Adrenal gland (tissue), 12 donors: ENCODE data around the gene DNM1. TPM values are rescaled to one million over a fixed set of nuclear protein-coding genes. Genes with fewer than 3 reads are reported as not detected.

Experiments
- DNase-seq, 7 donors: peaks; one replicate each; pipeline ENCODE4 v3.0.0-alpha.2; 2019 to 2020
- H3K27ac ChIP-seq, 5 donors: fragments of 200-600 bp; sonication (generic) in 4 of 5; 1 replicate in 3 of 5; 2 replicates in 2 of 5; pipeline versions ENCODE4 v1.5.1 to v1.8.0; 2016 to 2020; ENCODE audit warnings: mild to moderate bottlenecking in 1 of 5
- H3K27me3 ChIP-seq: fragments of 200-600 bp; 2 replicates; pipeline ENCODE4 v1.8.0; 2021
- H3K36me3 ChIP-seq, 2 donors: fragments of 200-600 bp; replicated peaks in 1 of 2; 1 replicate in 1 of 2; 2 replicates in 1 of 2; pipeline versions ENCODE4 v1.5.1 to v1.8.0; 2018 to 2022
- H3K4me1 ChIP-seq, 2 donors: fragments of 200-600 bp; replicated peaks in 1 of 2; 1 replicate in 1 of 2; 2 replicates in 1 of 2; pipeline versions ENCODE4 v1.5.1 to v1.8.0; 2018 to 2021
- H3K4me3 ChIP-seq, 4 donors: fragments of 200-600 bp; sonication (generic) in 3 of 4; one replicate each; pipeline ENCODE4 v1.5.1; 2016 to 2018
- H3K9me3 ChIP-seq, 3 donors: fragments of 200-600 bp; sonication (generic) in 1 of 3; replicated peaks in 1 of 3; 1 replicate in 2 of 3; 2 replicates in 1 of 3; pipeline versions ENCODE4 v1.5.1 to v1.8.0; 2016 to 2021
- POLR2A ChIP-seq, 2 donors: fragments of 450-650 bp; IDR thresholded peaks; one replicate each; pipeline ENCODE4 v1.6.1; 2017; ENCODE audit warnings: antibody characterized with exemption in 2 of 2, mild to moderate bottlenecking in 2 of 2, moderate library complexity in 1 of 2
- WGBS, 4 donors: extraction: QIAGEN DNeasy Blood & Tissue Kit in 2 of 4; methylation state at CpG; one replicate each; pipeline versions ENCODE4 v1.1.5 to v1.1.7; 2013 to 2017; 5-methylcytosine and 5-hydroxymethylcytosine counted together
- intact Hi-C, 2 donors: fragments of 100-400 bp; cut with DNase I; formaldehyde crosslinking; loops; one replicate each; pipeline versions ENCODE4 v1.14.1 to v1.15.0; 2022 to 2023
- polyA plus RNA-seq, 3 donors: library from polyadenylated mRNA; stranded (reverse); fragments of 200-250 nt in 2 of 3; fragments of 350-450 nt in 1 of 3; fragmentation: Illumina TruSeq in 1 of 3; extraction: RNeasy Lipid Tissue Mini Kit (QIAGEN cat#74804) in 1 of 3; gene quantifications; one replicate each; pipeline ENCODE4 v1.2.3, GENCODE V29; 2013 to 2014
- total RNA-seq, 9 donors: library from RNA; depleted of rRNA in 4 of 9; stranded (reverse); fragments of >200 nt in 4 of 9; fragments of 120-200 nt in 1 of 9; fragmentation: NEBNext Ultra II Directional in 1 of 9; extraction: Animal tissue kit (Norgen Biotek cat#: 25700) in 1 of 9; gene quantifications; one replicate each; pipeline versions ENCODE4 v1.1.0 to v1.2.4, GENCODE V29; 2013 to 2023
- TF ChIP-seq, protein P1 (sequence below), 6 experiments: fragments of 450-650 bp in 4 of 6; fragments of 200-600 bp in 2 of 6; sonication (generic) in 1 of 6; IDR thresholded peaks; 1 replicate in 5 of 6; 2 replicates in 1 of 6; pipeline versions ENCODE4 v1.5.1 to v1.8.0; 2016 to 2021; ENCODE audit warnings: antibody characterized with exemption in 6 of 6, mild to moderate bottlenecking in 2 of 6, moderate library complexity in 1 of 6
- donor health status: healthy with polysubstance abuse.
- donor health status: Bipolar disorder and iron deficiency.
- donor health status: DM: yes; HTN: yes; CAD: no.
- donor health status: DM: no; HTN: no; CAD: no.
- donor health status: DM: no; HTN: no; CAD: no.
- donor health status: DM: yes; HTN: yes; CAD: no.

Gene DNM1
- total and polyA plus RNA-seq, 12 donors = 2.4 to 44.3 (median 12.2) TPM

DNA sequence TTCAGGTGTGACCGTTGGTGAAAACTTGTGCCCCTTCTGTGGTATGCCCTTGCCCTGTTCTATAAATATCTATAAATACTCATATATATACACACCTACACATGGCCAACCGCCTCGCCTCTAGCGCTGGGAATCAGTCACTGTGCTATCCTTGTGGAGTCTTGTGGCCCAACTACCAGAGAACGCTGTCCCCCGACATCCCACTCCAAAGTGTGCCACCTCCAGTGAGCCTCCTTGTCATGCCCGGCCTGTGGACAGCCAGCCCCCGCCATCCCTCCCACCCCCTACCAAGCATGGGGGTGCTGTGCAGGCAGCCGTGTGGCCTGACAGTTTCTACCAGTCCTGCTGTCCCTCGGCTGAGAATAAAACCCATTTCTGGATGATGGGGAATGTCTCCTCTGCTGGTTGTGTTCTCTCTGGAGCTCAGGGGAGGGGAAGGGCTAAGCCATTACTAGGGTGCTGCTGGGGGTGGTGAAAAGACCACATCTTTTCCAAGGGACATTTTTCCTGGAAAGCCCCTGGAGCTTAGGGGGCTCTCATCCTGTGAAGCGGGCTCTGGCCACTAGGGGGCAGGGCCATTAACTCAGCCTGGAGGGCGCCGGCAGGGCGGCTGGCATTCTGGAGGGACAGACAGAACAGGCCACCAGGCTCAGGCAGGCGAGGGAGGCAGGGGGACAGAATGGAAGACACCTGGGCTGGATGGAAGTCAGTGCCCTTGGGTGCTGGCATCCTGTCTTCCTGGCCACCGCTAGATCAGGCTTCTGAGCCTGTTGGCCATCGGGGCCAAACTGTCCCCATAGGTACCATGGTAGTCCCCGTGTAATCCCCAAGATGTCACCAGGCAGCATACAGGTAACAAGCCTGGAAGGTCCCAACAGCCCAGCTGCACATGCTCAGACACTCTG, 51.9 kb downstream of the DNM1 start:
- peaks cover 7 to 13% of the 10 kb centered on the region in 2 donors for H3K4me1 ChIP-seq
- no peak overlapping the region for H3K4me3 ChIP-seq
- intact Hi-C loops = no loop called here
- H3K9me3 ChIP-seq = no peaks in the 10 kb centered on the region
- no peaks in the 10 kb centered on the region for H3K27me3 ChIP-seq
- no peak overlapping the region for H3K27ac ChIP-seq
- no peak for TF ChIP-seq POLR2A (IDR thresholded peaks at IDR 0.05)
- TF ChIP-seq, protein P1, sequence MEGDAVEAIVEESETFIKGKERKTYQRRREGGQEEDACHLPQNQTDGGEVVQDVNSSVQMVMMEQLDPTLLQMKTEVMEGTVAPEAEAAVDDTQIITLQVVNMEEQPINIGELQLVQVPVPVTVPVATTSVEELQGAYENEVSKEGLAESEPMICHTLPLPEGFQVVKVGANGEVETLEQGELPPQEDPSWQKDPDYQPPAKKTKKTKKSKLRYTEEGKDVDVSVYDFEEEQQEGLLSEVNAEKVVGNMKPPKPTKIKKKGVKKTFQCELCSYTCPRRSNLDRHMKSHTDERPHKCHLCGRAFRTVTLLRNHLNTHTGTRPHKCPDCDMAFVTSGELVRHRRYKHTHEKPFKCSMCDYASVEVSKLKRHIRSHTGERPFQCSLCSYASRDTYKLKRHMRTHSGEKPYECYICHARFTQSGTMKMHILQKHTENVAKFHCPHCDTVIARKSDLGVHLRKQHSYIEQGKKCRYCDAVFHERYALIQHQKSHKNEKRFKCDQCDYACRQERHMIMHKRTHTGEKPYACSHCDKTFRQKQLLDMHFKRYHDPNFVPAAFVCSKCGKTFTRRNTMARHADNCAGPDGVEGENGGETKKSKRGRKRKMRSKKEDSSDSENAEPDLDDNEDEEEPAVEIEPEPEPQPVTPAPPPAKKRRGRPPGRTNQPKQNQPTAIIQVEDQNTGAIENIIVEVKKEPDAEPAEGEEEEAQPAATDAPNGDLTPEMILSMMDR (IDR thresholded peaks at IDR 0.05) = peak; percentile 51 to 78 (median 72)
- peaks cover 0 to 41% of the 10 kb centered on the region in 2 donors for H3K36me3 ChIP-seq
- 64 to 79% (median 68%) methylated on average over 11 to 18 of the region's 18 CpGs for WGBS, 4 donors
- peak; percentile 55 to 79 (median 68) for DNase-seq

DNA sequence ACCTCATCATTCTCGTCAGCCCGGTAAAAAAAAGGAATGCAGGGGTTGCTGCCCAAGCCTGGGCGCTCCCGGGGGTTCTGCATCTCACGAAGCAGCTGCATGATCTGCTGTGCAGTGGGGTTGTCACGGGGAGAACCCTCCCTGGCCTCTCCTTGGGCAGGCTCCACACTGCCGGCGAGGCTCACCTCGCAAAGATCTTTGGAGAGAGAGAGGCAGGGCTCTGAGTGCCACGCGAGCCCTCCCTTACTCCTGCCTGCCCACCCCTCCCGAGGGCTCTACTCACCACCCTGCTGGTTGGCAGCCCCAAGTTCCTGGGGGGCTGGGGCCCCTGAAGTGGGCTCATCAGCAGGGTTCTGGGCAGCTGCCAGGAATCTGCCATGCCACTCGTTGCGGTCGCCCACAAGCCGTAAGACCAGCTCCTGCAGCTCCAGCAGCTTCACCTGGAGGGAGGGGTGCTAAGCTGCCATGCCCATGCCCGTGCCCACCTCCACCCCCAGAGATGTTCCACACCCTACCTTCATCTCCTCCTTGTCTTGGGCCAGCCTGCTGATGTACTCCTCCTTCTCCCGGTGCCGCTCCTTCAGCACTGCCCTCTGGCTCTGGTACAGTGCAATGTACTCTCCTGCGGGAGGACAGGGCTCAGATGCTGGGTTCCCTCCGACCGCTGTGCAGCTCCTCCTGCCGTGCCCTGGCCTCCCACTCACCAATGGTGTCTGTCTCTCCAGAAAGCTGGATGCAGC, 54.1 kb downstream of the DNM1 start:
- H3K4me3 ChIP-seq = no peak overlapping the region
- H3K27me3 ChIP-seq = no peaks in the 10 kb centered on the region
- intact Hi-C loops = no loop called here
- no peak overlapping the region for H3K27ac ChIP-seq
- peaks cover 0 to 63% of the 10 kb centered on the region in 2 donors for H3K36me3 ChIP-seq
- no peak for DNase-seq
- H3K4me1 ChIP-seq = peaks cover 0 to 4% of the 10 kb centered on the region in 2 donors
- H3K9me3 ChIP-seq = no peaks in the 10 kb centered on the region
- TF ChIP-seq, protein P1 (IDR thresholded peaks at IDR 0.05) = no peak
- TF ChIP-seq POLR2A (IDR thresholded peaks at IDR 0.05) = no peak
- 87 to 97% (median 90%) methylated on average over 12 to 23 of the region's 23 CpGs for WGBS, 4 donors

DNA sequence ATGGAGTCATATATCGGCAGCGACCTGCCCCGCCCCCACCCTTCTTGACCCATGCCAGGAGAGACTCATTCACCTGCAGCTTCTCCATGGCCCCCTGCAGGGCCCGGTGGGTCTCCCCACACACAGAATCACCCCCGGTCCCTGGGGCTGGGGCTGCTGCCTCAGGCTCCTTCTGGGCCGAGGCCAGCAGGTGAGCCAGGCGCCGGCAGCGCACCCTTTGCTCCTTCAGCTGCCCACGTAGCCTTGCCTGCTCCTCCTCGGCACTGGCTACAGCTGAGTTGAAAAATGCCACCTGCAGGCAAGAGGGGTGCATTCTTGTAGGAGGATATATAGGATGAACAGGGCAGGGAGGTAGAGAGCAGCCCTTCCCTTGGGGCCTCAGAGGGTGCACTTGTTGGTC, 54.7 kb downstream of the DNM1 start:
- WGBS, 4 donors = 91 to 100% (median 93%) methylated on average over 2 to 11 of the region's 11 CpGs
- DNase-seq = no peak
- no peaks in the 10 kb centered on the region for H3K27me3 ChIP-seq
- H3K27ac ChIP-seq = no peak overlapping the region
- no peaks in the 10 kb centered on the region for H3K9me3 ChIP-seq
- no peak for TF ChIP-seq POLR2A (IDR thresholded peaks at IDR 0.05)
- TF ChIP-seq, protein P1 (IDR thresholded peaks at IDR 0.05) = no peak
- H3K4me3 ChIP-seq = no peak overlapping the region
- peaks cover 0 to 69% of the 10 kb centered on the region in 2 donors for H3K36me3 ChIP-seq
- H3K4me1 ChIP-seq = peaks cover 0 to 4% of the 10 kb centered on the region in 2 donors
- intact Hi-C loops = no loop called here

DNA sequence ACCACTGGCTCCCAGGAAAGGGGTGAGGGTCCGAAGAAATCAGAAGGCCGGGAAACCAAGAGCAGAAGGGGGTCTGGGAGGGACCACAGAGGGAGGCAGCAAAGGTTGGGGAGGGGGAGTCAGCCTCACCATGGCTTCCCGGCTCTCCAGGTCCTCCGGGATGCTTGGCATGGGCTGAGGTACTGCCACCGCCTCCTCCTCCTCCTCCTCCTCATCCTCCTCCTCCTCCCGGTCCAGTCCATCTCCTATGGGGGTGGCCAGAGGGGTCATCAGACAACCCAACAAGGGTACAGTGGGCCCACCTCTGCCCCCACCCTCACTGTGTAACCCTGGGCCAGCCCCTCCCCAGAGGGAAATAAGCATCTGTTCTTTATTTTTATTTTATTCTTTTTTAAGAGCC, 55.1 kb downstream of the DNM1 start:
- peaks cover 0 to 72% of the 10 kb centered on the region in 2 donors for H3K36me3 ChIP-seq
- no peaks in the 10 kb centered on the region for H3K27me3 ChIP-seq
- WGBS, 4 donors = 91 to 98% (median 95%) methylated on average over 5 to 6 of the region's 6 CpGs
- H3K9me3 ChIP-seq = no peaks in the 10 kb centered on the region
- H3K4me1 ChIP-seq = peaks cover 0 to 1% of the 10 kb centered on the region in 2 donors
- no peak for DNase-seq
- no peak overlapping the region for H3K27ac ChIP-seq
- no peak overlapping the region for H3K4me3 ChIP-seq
- intact Hi-C loops = no loop called here
- TF ChIP-seq, protein P1 (IDR thresholded peaks at IDR 0.05) = no peak
- no peak for TF ChIP-seq POLR2A (IDR thresholded peaks at IDR 0.05)
